Endodermal cell (in vitro differentiated cells): ENCODE measurements around the gene KIF5B. TPM values are rescaled to one million over a fixed set of nuclear protein-coding genes. Genes with fewer than 3 reads are reported as not detected.
A peak's percentile ranks its signal among the peaks of the same experiment; 100 is the strongest.

Experiments used
- DNase-seq: peaks from one replicate; pipeline ENCODE4 v3.0.0-alpha.2; 2017
- H3K27ac ChIP-seq: 2 replicates; pipeline ENCODE4 v1.5.1; 2013; ENCODE audit warnings: mild to moderate bottlenecking, low read depth, low read length, moderate library complexity
- H3K27me3 ChIP-seq: 2 replicates; pipeline ENCODE4 v1.6.1; 2013; ENCODE audit warnings: mild to moderate bottlenecking, low read length, moderate library complexity; ENCODE audit not compliant: insufficient read depth, control insufficient read depth, poor library complexity, severe bottlenecking
- H3K36me3 ChIP-seq: 2 replicates; pipeline ENCODE4 v1.7.0; 2013; ENCODE audit warnings: mild to moderate bottlenecking, low read length, moderate library complexity; ENCODE audit not compliant: control insufficient read depth, insufficient read depth
- H3K4me1 ChIP-seq: one replicate; pipeline ENCODE4 v1.7.0; 2013; ENCODE audit warnings: low read length; ENCODE audit not compliant: control insufficient read depth, insufficient read depth
- H3K4me3 ChIP-seq: 2 replicates; pipeline ENCODE4 v1.5.1; 2013; ENCODE audit warnings: mild to moderate bottlenecking, low read length, moderate library complexity
- H3K9ac ChIP-seq: 2 replicates; pipeline ENCODE4 v1.6.1; 2013; ENCODE audit warnings: mild to moderate bottlenecking, low read length, moderate library complexity; ENCODE audit not compliant: poor library complexity, severe bottlenecking; ENCODE audit errors: extremely low read depth
- H3K9me3 ChIP-seq: 2 replicates; pipeline ENCODE4 v1.6.1; 2013; ENCODE audit warnings: mild to moderate bottlenecking, low read length, moderate library complexity; ENCODE audit not compliant: control insufficient read depth
- H3K27ac Mint-ChIP-seq: 2 replicates; pipeline ENCODE4 v1.8.0; 2020; ENCODE audit warnings: mixed read lengths
- H3K27me3 Mint-ChIP-seq: 2 replicates; pipeline ENCODE4 v1.8.0; 2021; ENCODE audit warnings: mild to moderate bottlenecking, mixed read lengths; ENCODE audit not compliant: insufficient read depth
- H3K36me3 Mint-ChIP-seq: 2 replicates; pipeline ENCODE4 v1.8.0; 2020; ENCODE audit warnings: low read depth, mixed read lengths
- H3K4me1 Mint-ChIP-seq: 2 replicates; pipeline ENCODE4 v1.8.0; 2020; ENCODE audit warnings: mixed read lengths
- H3K4me3 Mint-ChIP-seq: 2 replicates; pipeline ENCODE4 v1.8.0; 2020; ENCODE audit warnings: mild to moderate bottlenecking, moderate library complexity, mixed read lengths
- H3K9me3 Mint-ChIP-seq: 2 replicates; pipeline ENCODE4 v1.8.0; 2020; ENCODE audit warnings: mild to moderate bottlenecking, mixed read lengths
- whole genome bisulfite sequencing, 2 experiments: methylation state at CpG; one replicate each; pipeline versions ENCODE4 v1.1.5 to v1.1.7; 2013; ENCODE audit warnings: missing lambda C conversion rate in 2 of 2, mixed read lengths in 1 of 2; ENCODE audit not compliant: insufficient coverage in 1 of 2, insufficient read length in 1 of 2; 5-methylcytosine and 5-hydroxymethylcytosine counted together
- total RNA-seq, 2 donors: library from RNA; stranded (reverse); fragmentation: NEBNext Ultra II Directional in 1 of 2; extraction: Animal tissue kit (Norgen Biotek cat#: 25700) in 1 of 2; gene quantifications; 2 replicates in 1 of 2; 3 replicates in 1 of 2; pipeline ENCODE4 v1.2.1, GENCODE V29; 2021
- TF ChIP-seq, protein P1 (sequence below): fragments of 200-600 bp; sonication (generic); conservative IDR thresholded peaks from 2 replicates; pipeline ENCODE4 v1.5.0; 2021; ENCODE audit warnings: antibody characterized with exemption, mild to moderate bottlenecking

Gene KIF5B
- total RNA-seq, 2 donors from 2014 or later = 90.8 to 104 TPM

DNA sequence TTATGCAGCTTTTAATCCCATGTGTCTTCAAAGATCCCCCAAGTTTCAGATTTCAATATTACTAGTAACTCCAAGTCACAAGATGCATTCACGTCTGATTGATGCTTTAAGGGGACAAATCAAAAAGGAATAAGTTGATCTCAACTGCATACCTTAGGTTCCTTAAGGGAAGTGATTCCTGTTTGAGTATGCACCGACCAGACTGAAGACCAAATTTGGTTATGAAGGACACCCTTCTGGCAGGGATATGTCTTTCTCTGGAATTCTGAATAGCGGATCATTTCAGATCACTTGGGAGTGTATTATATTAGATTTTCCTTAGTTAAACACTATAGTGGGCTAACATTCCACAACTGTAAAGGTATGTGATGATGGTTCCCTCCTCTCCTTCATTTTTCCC, 4.3 kb downstream of the KIF5B start:
- 50 to 66% methylated on average over 1 to 3 of the region's 3 CpGs for WGBS, 2 experiments

DNA sequence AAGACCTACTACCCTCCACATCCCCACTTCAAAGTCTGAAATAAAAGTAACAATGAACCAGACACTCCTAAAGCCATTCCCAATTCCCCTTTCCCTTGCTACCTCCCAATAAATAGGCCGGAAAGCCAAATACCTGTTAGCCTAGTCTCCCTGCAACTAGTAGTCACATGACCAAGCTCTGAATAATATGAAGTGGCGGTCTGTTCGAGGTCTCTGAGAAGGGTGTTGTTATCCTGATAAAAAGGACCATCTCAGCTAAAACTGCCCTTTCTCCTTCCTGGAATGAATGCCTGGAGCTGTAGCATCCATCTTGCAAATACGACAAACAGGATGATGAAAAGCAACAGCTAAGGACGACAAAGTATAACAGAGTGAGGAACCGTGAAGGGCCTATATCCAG, 6.0 kb downstream of the KIF5B start:
- no peak for DNase-seq
- H3K27me3 ChIP-seq = no peaks in the 10 kb centered on the region
- H3K36me3 Mint-ChIP-seq = peaks cover 40% of the 10 kb centered on the region
- H3K36me3 ChIP-seq = peaks cover 51% of the 10 kb centered on the region
- peaks cover 39% of the 10 kb centered on the region for H3K4me1 Mint-ChIP-seq
- H3K27ac Mint-ChIP-seq = peak overlapping the region; percentile 69
- H3K27ac ChIP-seq = no peak overlapping the region
- WGBS, 2 experiments = 37 to 66% methylated on average over 2 to 6 of the region's 6 CpGs
- no peaks in the 10 kb centered on the region for H3K4me1 ChIP-seq
- H3K9me3 ChIP-seq = no peaks in the 10 kb centered on the region
- peak overlapping the region; percentile 100 for H3K4me3 ChIP-seq
- TF ChIP-seq, protein P1, sequence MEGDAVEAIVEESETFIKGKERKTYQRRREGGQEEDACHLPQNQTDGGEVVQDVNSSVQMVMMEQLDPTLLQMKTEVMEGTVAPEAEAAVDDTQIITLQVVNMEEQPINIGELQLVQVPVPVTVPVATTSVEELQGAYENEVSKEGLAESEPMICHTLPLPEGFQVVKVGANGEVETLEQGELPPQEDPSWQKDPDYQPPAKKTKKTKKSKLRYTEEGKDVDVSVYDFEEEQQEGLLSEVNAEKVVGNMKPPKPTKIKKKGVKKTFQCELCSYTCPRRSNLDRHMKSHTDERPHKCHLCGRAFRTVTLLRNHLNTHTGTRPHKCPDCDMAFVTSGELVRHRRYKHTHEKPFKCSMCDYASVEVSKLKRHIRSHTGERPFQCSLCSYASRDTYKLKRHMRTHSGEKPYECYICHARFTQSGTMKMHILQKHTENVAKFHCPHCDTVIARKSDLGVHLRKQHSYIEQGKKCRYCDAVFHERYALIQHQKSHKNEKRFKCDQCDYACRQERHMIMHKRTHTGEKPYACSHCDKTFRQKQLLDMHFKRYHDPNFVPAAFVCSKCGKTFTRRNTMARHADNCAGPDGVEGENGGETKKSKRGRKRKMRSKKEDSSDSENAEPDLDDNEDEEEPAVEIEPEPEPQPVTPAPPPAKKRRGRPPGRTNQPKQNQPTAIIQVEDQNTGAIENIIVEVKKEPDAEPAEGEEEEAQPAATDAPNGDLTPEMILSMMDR = no peak
- H3K9ac ChIP-seq = no peak overlapping the region
- no peaks in the 10 kb centered on the region for H3K27me3 Mint-ChIP-seq
- peak overlapping the region; percentile 20 for H3K4me3 Mint-ChIP-seq
- H3K9me3 Mint-ChIP-seq = no peaks in the 10 kb centered on the region

More for the DNA sequence above, 4.3 kb downstream of the KIF5B start:
- Histone ChIP-seq H3K4me1 (no peaks in the 10 kb centered on the region), H3K4me3 (peak overlapping the region; percentile 100), H3K9me3 (no peaks in the 10 kb centered on the region), H3K27me3 (no peaks in the 10 kb centered on the region), H3K27ac (no peak overlapping the region), H3K36me3 (peaks cover 35% of the 10 kb centered on the region), H3K9ac (no peak overlapping the region)
- peak overlapping the region; percentile 99 for H3K4me3 Mint-ChIP-seq
- TF ChIP-seq, protein P1 = no peak
- peaks cover 42% of the 10 kb centered on the region for H3K4me1 Mint-ChIP-seq
- H3K27ac Mint-ChIP-seq = peak overlapping the region; percentile 33
- H3K36me3 Mint-ChIP-seq = peaks cover 24% of the 10 kb centered on the region
- H3K9me3 Mint-ChIP-seq = no peaks in the 10 kb centered on the region
- no peaks in the 10 kb centered on the region for H3K27me3 Mint-ChIP-seq
- DNase-seq = no peak

GRCh38 chr10:32049113-32049512, 7.1 kb downstream of the KIF5B start:
- 94% methylated on average over 2 of the region's 4 CpGs; no CpG with 5 or more reads in 1 of the 2 experiments for WGBS, 2 experiments

More at GRCh38 chr10:32049113-32049512, 7.1 kb downstream of the KIF5B start:
- DNase-seq = no peak
- H3K27me3 Mint-ChIP-seq = no peaks in the 10 kb centered on the region
- no peaks in the 10 kb centered on the region for H3K9me3 ChIP-seq
- H3K9me3 Mint-ChIP-seq = no peaks in the 10 kb centered on the region
- no peak overlapping the region for H3K9ac ChIP-seq
- peak overlapping the region; percentile 3 for H3K27ac Mint-ChIP-seq
- TF ChIP-seq, protein P1 = no peak
- peaks cover 34% of the 10 kb centered on the region for H3K4me1 Mint-ChIP-seq
- H3K4me3 Mint-ChIP-seq = no peak overlapping the region
- H3K27me3 ChIP-seq = no peaks in the 10 kb centered on the region
- no peak overlapping the region for H3K27ac ChIP-seq
- peaks cover 61% of the 10 kb centered on the region for H3K36me3 ChIP-seq
- H3K4me1 ChIP-seq = no peaks in the 10 kb centered on the region
- peaks cover 50% of the 10 kb centered on the region for H3K36me3 Mint-ChIP-seq
- peak overlapping the region; percentile 6 for H3K4me3 ChIP-seq
